H54 (cell line): Measurements from ENCODE around the gene NOTUM.
A peak's percentile ranks its signal among the peaks of the same experiment; 100 is the strongest.

Source experiments
- DNase-seq: peaks from one replicate; pipeline ENCODE4 v3.0.0; 2011; ENCODE audit warnings: low spot score, mixed read lengths; ENCODE audit not compliant: insufficient read length
- FAIRE-seq: peaks from 3 replicates; lab custom pipeline; 2011; peaks lifted over from hg19 to GRCh38; lab: Jason Lieb, UNC
- POLR2A ChIP-seq: IDR thresholded peaks from 2 replicates; pipeline ENCODE4 v1.6.1; 2011; ENCODE audit warnings: low read depth, mild to moderate bottlenecking, low read length

NOTUM gene

GRCh38 chr17:81908793-81909192 is 52.2 kb downstream of the NOTUM start:
- TF ChIP-seq POLR2A = no peak
- no peak for FAIRE-seq
- DNase-seq = no peak

- 0 out of 2 replicates have a peak, but pooled peaks have one; percentile 9 for TF ChIP-seq POLR2A
- DNase-seq = no peak
- no peak for FAIRE-seq
Observed at GRCh38 chr17:81907219-81908145, 53.5 kb downstream of the NOTUM start.

- no peak for FAIRE-seq
- TF ChIP-seq POLR2A = no peak
Observed at GRCh38 chr17:81906476-81907218, 54.3 kb downstream of the NOTUM start.

GRCh38 chr17:81905993-81906392 is 55.0 kb downstream of the NOTUM start:
- TF ChIP-seq POLR2A = no peak
- no peak for DNase-seq
- FAIRE-seq = no peak

More at GRCh38 chr17:81906476-81907218, 54.3 kb downstream of the NOTUM start:
- DNase-seq = no peak

GRCh38 chr17:81905424-81905875 is 55.5 kb downstream of the NOTUM start:
- no peak for TF ChIP-seq POLR2A
- DNase-seq = no peak
- FAIRE-seq = no peak

- FAIRE-seq = no peak
- no peak for TF ChIP-seq POLR2A
Observed at GRCh38 chr17:81904600-81905423, 56.2 kb downstream of the NOTUM start.

GRCh38 chr17:81903896-81904599 is 56.9 kb downstream of the NOTUM start:
- DNase-seq (no peak), FAIRE-seq (no peak)
- no peak for TF ChIP-seq POLR2A

More at GRCh38 chr17:81904600-81905423, 56.2 kb downstream of the NOTUM start:
- no peak for DNase-seq

- no peak for TF ChIP-seq POLR2A
- FAIRE-seq (no peak), DNase-seq (no peak)
Observed at GRCh38 chr17:81903415-81903831, 57.6 kb downstream of the NOTUM start.

GRCh38 chr17:81902653-81903414 is 58.2 kb downstream of the NOTUM start:
- no peak for DNase-seq
- no peak for FAIRE-seq
- no peak for TF ChIP-seq POLR2A
